NCI-H2107 treated with DMSO at 0.1 percent for 48 hours (cell line): ENCODE results near the gene TRIM25.

Experiments used
- DNase-seq: peaks from one replicate; lab custom pipeline; 2025; ENCODE audit not compliant: unreplicated experiment; lab: John Stamatoyannopoulos, UW

The TRIM25 gene

DNA sequence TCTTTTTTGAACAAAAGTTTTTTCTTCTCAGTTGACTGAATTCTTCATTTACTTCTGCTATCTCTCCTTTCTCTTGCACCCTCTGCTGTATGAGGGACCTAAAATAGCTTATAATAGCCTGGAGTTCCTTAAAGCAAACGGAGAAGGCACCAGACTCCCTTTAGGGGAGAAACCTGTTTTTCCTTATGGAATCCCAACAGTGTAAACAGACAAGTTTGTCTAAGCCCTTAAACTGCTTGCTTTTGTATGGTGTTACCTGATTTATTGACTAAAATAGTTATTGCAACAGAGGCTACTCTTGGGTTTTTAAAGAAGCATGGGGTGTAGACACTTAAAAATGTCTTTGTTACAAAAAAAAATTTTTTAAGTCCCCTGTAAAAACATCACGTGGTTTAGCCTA, 12.9 kb upstream of the TRIM25 start:
- no peak for DNase-seq

- no peak for DNase-seq
Observed at GRCh38 chr17:56926270-56926669, 12.4 kb upstream of the TRIM25 start.

DNA sequence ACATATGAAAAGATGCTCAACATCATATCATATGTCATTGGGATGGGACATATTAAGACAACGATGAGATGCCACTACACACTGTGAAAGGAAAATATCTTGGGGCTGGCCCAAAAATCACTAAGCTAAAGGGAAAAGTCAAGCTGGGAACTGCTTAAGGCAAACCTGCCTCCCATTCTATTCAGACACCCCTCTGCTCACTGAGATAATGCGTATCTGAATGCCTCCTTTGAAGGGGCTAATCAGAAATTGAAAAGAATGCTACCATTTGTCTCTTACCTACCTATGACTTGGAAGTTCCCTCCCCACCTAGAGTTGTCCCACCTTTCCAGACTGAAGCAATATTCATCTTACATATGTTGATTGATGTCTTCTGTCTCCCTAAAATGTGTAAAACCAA, 11.2 kb upstream of the TRIM25 start:
- no peak for DNase-seq

- no peak for DNase-seq
Observed at GRCh38 chr17:56919717-56920116, 5.9 kb upstream of the TRIM25 start.

DNA sequence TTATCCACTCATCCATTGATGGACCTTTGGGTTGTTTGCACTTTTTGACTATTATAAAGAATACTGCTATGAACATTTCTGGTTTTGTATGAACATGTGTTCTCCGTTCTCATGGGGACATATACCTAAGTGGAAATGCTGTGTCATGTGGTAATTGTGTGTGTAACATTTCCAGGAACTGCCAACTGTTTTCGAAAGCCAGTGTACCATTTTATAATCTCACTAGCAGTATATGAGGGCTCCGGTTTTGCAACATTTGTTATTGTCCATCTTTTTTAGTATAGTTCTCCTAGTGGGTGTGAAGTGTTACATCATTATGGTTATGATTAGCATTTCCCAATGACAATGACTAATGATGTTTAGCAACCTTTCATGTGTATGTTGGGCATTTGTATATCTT, 5.1 kb upstream of the TRIM25 start:
- no peak for DNase-seq

GRCh38 chr17:56917559-56918296, 3.9 kb upstream of the TRIM25 start:
- DNase-seq = no peak

DNA sequence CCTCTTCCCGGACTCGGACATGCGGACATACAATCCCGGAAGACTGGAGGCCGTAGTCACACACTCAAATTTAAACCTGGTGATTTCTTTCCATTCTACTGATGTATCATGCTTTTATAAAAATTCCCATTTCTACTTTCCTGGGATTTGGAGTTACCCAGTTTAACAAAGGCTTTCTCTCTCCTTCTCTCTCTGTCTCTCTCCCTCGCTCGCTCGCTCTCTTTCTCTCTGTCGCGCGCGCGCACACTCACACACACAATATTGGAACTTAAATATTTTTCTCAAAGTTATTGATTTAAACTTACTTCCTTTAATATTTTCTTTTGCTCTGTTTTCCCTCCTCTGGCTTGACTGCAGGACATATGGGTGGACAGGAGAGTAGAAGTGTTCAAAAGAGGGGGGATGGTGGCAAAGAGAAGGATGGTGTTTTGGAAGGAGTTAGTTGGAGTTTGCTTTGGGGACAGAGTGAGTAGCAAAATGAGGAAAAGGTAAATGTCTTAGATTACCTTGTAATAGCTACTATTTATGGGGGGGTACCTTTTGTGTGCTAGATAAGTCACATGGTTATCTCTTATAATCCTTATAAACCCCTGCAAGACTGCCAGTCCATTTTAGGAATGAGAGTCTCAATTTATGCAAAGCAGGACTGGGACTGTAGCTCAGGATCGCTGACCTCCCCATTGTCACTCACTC, 878 bp upstream of the TRIM25 start:
- peak; percentile 9 for DNase-seq

DNA sequence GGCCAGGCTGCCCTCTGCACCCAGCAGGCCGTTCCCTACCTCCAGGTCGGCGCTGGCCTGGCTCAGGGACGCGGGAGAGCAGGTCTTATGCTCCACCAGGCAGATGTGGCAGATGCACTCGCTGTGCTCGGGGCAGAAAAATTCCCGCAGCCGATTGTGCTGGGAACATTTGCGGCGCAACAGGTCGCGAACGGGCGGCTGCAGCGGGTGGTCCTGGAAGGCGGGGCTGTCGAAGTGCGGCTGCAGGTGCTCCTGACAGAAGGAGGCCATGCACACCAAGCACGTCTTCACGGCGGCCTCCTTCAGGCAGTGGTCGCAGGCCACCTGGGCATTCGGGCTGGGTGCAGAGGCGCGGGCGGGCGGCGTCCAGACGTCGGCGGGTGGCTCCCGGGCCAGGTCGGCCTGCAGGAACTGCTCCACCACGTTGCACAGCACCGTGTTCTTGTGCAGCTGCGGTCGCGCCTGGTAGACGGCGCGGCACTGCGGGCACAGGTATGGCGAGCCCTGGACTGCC, 439 bp downstream of the TRIM25 start:
- no peak for DNase-seq

DNA sequence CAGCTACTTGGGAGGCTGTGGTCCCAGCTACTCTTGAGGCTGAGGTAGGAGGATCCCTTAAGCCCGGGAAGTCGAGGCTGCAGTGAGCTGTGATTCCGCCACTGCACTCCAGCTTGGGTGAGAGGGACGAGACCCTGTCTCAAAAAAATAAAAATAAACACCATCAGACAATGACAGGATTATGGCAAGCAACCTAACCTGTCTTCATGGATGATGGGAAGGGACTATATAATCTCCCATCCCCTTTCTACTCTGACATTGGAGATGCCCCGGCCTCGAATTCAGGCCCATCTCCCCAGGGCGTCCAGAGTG, 893 bp downstream of the TRIM25 start:
- no peak for DNase-seq

DNA sequence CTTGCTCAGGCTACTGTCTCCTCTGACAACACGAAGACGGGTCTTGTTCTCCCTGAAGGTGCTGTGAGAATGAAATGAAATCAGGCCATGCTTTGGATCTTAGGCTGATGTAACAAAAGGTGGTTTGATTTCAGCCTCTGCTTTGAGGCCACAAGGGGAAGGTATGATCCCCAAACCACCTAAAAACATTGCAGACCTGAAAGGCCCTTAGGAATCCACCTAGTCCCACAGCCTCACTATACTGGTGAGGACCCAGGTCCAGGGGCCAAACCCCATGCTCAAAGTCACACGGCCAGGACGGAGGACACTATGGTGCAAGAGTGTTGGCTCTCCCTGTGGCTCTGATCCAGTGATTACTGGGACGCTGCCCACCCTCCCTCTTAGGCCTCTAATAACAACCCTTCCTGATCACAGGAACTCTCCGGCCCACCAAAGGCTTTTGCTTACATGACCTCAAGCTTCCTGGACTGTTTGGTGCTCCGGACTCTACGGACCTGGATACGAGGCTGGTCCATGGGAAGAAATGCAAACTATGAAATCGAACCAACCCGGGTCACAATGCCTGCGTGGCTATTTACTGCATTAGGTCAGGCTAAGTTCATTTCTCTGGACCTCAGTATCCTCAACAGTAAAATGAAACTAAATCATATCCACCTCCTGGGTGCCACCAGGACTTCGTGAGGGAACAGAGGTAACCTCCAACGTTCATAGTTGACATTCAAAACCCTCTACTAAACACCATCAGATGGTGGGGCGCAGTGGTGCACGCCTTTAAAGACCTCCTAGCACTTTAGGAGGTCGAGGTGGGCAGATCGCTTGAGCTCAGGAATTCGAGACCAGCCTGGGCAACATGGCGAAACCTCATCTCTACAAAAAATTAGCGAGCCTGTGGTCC, 1.5 kb downstream of the TRIM25 start:
- no peak for DNase-seq

GRCh38 chr17:56910509-56911235, 3.2 kb downstream of the TRIM25 start:
- DNase-seq = no peak

DNA sequence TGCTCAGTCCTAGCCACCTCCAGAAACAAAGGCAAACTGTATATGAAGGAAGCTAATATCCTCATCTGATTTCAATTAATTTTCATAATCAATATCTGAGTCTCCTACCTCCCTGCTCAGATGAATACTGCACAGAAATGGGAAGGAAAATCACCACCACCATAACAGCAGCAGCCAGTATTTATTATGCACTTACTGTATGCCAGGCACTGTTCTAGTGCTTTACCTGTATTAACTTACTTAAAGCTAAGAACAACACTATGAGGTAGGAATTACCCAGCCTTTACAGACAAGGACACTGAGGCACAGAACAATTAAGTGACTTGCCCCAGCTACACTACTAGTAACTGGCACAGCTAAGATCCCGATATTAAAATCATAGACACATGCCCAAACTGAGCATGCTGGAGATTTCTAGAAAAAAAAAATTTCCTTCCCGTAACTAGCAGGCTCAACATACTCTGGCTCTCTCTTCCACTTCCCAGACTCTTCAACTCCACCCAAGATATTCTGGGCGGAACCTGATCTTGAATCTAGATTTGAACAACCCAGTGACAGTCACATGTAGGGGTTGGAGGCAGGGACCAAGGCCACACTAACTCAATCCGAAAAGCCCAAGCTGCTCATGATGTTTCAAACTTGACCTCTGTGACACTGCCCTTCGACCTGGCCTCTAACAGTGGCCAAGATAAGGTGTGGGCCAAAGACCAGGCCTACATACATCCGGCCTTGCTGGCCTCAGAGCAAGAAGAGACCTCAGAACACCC, 3.9 kb downstream of the TRIM25 start:
- no peak for DNase-seq

DNA sequence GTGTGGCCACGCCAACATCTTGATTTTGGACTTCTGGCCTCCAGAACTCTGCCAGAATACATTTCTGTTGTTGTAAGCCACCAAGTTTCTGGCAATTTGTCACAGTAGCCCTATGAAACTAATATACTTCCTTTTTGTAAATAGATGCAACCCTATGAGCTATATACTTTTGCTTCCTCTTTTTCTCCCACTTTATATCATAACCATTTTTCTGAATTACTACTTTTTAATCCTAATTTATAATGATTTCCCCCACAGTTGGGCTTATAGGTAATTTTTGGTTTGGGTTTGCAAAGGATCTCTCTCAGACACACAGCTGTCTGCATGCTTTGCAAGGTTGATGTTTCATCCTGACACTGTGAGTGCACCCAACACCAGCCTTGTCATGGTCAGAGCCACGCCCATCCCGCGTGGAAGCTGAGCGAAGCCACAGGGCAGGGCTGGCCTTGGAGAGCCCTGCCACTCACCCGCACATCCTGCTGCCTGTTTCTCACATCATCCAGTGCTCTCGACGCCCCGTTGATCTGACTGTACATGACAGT, 5.8 kb downstream of the TRIM25 start:
- no peak for DNase-seq

DNA sequence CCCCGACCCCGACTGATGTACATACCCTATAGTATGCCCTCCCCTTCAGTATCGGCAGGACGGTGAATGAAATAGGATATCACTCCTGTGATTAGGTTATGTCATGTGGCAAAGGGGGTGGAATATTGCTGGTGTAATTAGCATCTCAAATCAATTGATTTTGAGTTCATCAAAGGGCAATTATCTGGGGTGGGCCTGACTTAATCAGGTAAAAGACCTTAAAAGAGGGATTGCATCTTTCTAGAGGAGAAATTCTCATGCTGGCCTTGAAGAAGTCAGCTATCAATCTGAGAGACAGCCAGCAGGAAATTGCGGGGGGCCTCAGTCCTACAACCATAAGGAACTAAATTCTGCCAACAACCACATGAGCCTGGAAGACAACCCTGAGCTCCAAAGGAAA, 10.3 kb downstream of the TRIM25 start:
- DNase-seq = no peak

DNA sequence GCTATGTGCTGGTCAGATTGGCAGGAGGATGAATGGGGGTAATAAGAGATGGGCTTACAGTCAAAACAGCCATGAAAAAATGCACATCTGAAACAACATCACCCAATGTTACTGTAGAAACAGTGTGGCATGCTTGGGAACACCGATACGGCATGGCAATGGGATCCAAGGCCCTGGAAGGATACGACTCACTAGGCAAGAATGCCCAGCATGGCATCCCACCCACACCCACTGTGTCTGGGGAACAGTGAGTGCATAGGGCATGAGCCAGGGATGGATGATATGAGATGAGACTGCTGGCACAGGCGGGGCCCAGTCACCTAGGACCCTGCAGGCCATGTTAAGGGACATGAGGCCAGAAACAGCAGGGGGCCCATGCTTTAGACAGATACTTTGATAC, 11.5 kb downstream of the TRIM25 start:
- DNase-seq = no peak

DNA sequence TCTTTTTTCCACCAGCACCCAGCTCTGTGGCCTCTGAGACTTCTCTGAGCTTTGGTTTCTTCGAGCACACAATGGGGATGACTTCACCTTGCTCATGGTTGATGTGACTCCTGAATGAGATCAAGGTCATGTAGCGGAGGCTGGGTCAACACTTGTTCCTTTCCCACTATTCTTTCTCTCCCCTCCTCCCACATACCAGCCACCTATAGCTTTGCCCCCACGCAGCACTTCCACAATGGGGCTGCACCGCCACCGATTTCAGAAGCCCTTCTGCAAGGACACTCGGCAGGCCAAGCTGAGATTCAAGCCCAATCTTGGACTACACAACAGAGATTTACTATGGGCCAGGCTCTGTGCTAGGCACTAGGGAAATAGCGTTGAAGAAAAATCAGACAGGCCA, 14.4 kb downstream of the TRIM25 start:
- DNase-seq = no peak

DNA sequence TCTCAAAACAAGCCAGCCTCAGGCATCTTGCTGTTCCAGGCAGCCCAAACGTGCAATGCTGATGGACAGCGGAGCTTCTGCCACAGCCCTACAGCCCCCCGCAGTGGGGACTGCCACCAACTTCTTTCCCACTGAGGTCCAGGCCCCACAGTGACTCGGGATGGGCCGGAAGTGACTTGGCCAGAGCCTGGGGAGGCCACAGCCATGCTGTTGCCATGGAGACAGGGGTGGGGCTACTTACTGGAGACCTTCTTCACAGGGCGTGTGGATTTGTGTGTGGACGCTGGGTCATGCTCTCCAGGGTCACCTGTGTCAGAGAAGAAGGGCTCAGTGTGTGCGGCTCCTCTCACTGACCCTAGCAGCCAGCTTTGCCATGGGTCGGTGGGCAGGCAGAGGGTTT, 15.0 kb downstream of the TRIM25 start:
- DNase-seq = no peak

DNA sequence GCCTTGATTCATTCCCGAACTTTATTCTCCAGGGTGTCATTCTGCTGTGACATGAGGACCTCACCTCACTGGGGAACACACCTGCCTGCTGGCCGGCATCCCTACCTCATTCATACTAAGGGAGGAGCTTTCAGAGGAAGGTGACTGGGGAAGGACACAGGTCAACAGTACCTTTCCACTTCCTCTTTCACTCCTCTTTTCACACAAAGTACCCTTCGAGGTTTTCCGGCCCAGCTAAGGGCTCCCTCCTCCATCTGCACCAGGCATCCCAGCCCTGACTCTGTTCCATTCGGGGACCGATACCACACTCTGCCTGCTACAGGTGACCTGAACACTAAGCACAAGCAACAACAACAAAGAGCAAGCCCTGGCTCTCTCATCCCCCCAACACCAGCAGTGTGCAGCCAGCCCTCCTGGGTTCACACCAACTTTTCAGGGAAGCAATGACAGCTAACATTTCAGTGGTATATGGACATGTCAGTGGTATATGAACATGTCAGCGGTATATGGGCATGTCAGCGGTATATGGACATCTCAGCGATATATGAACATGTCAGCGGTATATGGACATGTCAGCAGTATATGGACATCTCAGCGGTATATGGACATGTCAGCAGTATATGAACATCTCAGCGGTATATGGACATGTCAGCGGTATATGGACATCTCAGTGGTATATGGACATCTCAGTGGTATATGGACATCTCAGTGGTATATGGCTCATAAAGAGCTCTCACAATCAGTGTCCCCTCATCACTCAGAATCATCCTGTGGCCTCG, 16.0 kb downstream of the TRIM25 start:
- DNase-seq = no peak

GRCh38 chr17:56896968-56897359, 16.9 kb downstream of the TRIM25 start:
- no peak for DNase-seq
